Ovary (tissue), 3 donors: ENCODE results near the gene BMP2K.

Experiments used
- EP300 ChIP-seq: sonication (generic); formaldehyde crosslinking; IDR thresholded peaks from one replicate; pipeline ENCODE4 v1.6.1; 2017; ENCODE audit warnings: antibody characterized with exemption
- TF ChIP-seq, protein P1 (sequence below), 3 donors: fragments of 450-650 bp in 2 of 3; fragments of 200-600 bp in 1 of 3; IDR thresholded peaks; one replicate each; pipeline versions ENCODE4 v1.5.1 to v1.8.0; 2016 to 2022; ENCODE audit warnings: antibody characterized with exemption in 3 of 3, mild to moderate bottlenecking in 1 of 3
- donor health status: DM: no; HTN: no; CAD: no.

DNA sequence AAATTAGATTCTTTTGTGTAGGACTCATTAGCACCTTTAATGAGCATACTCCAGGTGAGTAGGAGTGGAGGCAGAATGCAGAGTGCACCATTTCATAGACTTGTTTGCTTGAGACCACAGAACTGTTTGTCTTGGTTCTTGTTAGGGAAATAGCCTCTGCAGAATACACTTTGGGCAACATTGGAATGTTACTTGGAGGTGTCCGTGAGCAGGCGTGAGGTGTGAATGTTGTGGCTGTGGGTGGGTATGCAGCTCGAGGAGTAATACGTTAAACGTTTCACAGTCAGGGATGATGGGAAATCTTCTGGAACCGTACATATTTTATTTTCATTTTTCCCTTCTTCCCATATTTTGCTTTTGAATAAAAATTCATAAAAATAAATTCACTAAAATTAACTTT is 131.5 kb downstream of the BMP2K start:
- TF ChIP-seq, protein P1, sequence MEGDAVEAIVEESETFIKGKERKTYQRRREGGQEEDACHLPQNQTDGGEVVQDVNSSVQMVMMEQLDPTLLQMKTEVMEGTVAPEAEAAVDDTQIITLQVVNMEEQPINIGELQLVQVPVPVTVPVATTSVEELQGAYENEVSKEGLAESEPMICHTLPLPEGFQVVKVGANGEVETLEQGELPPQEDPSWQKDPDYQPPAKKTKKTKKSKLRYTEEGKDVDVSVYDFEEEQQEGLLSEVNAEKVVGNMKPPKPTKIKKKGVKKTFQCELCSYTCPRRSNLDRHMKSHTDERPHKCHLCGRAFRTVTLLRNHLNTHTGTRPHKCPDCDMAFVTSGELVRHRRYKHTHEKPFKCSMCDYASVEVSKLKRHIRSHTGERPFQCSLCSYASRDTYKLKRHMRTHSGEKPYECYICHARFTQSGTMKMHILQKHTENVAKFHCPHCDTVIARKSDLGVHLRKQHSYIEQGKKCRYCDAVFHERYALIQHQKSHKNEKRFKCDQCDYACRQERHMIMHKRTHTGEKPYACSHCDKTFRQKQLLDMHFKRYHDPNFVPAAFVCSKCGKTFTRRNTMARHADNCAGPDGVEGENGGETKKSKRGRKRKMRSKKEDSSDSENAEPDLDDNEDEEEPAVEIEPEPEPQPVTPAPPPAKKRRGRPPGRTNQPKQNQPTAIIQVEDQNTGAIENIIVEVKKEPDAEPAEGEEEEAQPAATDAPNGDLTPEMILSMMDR (IDR thresholded peaks at IDR 0.05) = no peak
- no peak for TF ChIP-seq EP300
